Stromal cell of bone marrow (primary cell): ENCODE results near the gene B4GALNT1.
"Not testable (repeated sequence)": the region's sequence is repeated elsewhere in the genome, so short reads cannot be mapped to it uniquely, and the experiment has no call there.

Experiments
- DNase-seq: peaks from one replicate; pipeline ENCODE4 v3.0.0-alpha.2; 2012; ENCODE audit warnings: low read depth

B4GALNT1 gene

DNA sequence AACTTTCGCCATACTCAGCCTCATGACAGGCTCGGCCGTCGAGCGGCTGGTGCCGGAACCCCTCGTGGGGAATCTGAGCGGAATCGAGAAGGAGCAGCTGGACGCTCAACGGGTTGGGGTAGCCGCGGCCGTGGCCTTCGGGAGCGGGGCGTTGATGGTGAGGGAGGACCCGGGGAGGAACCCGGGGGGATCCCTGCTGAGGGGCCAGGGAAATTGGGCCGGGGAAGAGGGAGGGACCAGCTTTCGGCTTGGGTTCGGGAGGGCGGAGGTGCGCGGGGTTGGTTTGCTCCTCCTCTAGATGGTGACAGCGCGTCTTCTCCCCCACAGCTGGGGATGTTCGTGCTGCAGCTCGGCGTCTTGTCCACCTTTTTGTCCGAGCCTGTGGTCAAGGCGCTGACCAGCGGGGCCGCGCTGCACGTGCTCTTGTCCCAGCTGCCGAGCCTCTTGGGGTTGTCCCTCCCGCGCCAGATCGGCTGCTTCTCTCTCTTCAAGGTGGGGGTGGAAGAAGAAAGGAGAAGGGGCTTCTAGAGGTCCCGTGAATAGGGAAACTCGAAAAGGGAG lies 12.0 kb downstream of the B4GALNT1 start:
- no peak for DNase-seq

DNA sequence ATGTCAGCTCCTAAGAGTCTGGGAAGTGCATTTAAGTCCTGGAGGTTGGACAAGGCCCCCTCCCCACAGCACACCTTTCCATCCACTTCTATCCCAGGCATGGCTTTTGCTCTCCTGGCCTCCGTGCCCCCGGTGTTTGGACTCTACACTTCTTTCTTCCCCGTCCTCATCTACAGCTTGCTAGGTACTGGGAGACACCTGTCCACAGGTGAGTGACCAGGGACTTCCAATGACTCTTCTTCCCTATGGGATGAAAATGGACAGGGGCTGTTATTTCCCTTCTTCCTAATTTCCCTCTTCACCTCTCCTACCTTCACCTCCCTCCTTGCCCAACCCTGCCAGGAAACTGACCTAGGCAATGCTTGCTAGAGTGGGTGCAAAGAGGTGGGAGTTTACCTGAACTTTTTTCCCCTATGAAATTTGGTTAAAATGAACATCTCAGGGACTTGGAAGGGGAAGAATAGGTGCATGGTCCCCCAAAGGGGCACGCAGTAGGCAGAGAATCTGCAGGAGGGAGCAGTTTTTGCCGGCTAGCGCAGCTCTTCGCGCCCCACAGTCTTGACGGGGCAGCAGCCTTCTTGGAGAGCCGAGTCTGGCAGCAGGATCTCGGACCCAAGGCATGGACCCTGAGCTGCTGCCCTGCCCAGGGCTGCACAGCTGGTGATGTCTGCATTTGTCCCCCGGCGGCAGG lies 12.6 kb downstream of the B4GALNT1 start:
- no peak for DNase-seq

DNA sequence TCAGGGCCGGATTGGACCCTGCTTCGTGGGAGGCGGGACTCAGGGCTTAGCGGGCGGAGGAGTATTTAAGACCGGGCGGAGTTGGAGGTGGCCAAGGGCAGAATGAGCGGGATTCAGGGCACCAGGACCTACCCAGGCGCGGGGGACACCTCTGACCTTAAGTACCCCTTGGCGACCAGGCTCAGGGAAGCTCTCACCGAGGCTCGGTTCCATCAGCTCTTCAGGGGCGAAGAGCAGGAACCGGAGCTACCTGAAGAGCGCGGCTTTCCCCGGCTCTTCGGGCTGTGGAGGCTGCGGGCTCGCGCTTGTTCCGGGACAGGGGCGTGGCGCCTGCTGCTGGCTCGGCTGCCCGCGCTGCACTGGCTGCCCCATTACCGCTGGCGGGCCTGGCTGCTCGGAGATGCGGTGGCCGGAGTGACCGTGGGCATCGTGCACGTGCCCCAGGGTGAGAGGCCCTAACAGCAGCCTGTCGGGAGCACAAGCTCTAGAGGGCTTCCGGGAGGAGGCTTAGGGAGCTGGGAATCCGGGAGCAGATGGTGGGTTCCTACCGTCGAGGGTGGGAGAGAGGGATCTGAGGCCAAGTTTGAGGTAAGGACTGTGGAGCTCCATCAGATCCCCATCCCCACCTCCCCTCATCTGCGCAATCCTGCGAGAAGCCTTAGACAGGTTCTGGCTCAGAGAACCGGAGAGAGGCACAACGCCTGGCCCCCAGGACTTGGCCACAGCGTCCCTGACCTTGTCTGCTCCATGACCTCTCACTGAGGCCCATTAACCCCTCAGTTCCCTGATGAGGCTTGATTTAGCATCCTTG lies 13.4 kb downstream of the B4GALNT1 start:
- no peak for DNase-seq

DNA sequence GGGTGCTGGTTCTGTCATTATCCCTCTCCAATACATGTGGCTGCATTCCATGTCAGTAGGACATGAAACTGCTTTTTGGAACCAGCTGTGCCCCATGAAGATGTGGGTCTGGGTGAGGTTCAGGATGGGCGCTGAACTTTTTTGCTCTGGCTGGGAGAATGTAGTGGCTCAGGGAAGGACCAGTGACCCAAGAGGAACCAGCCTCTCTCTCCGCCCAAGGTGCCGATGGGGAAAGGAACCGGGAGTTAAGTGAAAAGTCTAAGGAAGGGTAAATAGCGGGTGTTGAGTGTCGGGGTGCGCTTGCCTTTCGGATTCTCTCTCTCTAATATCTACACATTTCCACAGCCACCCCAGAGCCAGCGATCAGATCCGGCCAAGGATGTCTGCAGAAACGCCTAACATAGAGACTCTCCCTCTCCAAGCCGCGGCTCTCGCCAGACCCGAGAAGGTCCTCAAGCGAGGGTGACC lies 14.0 kb downstream of the B4GALNT1 start:
- DNase-seq: no peak

DNA sequence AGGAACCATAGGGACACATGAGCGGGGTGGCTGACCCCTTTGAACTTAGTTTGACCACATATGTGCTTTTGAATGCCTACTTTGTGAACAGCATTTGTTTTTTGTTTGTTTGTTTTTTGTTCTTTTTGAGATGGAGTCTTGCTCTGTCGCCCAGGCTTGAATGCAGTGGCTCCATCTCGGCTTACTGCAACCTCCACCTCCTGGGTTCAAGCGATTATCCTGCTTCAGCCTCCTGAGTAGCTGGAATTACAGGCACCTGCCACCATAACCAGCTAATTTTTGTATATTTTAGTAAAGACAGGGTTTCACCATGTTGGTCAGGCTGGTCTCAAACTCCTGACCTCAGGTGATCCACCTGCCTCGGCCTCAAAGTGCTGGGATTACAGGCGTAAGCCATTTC lies 14.6 kb downstream of the B4GALNT1 start:
- not testable (repeated sequence) for DNase-seq

DNA sequence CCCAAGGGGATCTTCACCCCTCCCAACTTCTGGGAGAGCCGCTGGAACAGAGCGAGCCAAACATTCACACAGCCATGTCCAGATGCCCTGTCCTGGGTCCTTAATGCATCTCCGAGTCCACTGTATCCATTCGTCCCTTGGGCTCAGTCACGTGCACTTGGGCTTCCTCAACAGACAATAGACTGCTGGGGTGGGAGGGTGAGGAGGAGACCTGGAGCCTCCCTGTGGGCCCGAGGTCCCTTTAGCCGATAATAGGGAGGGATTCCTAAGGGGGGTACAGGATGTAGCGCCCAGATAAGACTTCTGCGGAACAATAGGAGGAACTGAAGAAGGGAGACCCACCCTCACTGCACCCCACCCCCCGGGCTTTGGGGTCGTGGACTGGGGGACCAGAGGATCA lies 15.1 kb downstream of the B4GALNT1 start:
- no peak for DNase-seq

DNA sequence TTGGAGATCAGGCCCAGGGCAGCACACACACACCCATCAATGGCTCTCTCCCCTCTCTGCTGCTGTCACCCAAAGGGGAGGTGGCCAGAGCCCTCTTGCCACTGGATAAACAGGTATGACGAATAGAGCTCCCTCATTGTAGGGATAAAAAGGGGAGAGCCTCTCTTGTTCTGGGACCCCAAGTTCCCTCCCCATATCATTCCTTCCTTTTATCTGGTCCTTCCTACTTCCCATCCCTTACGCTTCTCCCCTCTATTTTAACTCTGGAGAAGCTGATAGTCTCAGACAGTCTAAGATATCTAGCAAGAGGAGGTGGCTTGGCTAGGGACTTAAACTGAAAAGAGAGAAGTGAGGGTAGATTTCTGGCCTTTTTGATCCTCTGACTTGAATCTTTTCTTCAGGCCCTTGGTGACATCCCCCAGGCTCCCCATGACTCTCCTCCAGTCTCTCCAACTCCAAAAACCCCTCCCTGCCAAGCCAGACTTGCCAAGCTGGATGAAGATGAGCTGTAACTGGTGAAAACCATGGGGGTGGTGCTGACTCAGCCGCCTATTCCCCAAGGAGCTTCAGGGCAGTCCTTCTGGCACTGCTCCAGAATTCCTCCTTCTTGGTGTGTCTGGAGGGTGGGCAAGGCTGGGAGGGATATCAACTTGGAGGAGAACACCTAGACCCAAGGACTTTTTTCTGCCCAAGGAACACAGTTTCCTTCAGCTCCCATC lies 16.5 kb downstream of the B4GALNT1 start:
- peak; percentile 49 for DNase-seq

DNA sequence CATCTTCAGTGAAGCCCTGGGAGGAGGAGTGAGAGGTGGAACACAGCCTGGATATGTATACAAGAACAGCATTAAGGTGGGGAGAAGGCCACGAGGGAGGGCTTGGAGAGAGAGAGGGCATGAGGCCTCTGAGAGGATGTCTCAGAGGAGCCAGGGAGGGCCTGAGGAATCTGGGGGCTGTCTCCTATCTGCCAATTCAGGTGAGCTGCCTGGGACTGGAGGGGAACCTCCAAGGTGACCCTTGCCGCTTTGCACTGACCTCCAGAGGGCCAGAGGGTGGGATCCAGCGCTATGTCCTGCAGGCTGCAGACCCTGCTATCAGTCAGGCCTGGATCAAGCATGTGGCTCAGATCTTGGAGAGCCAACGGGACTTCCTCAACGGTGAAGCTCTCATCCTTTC lies 17.4 kb downstream of the B4GALNT1 start:
- no peak for DNase-seq

DNA sequence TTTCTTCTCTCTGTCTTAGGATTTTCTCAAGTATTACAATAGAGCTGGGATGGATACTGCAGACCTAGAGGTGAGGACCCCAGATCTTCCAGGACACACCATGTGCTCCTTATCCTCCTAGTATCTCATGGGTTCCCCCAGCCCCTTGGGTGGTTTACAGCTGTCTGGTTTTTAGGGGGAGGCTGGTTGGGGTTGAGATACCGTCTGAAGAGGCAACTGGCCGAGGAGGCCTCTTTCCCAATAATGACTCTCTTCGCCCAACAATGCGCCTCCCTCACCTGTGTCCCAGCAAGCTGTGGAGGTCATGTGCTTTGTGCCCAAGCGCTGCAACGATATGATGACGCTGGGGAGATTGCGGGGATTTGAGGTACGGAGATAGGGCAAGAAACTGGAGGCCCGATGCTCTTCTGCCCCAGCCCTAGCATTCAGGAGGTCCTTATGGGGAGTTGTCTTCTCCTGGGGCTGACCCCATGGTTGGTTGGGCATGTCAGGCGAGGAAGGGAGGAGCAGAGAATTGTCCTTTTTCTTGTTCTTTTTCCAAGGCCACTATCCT lies 18.0 kb downstream of the B4GALNT1 start:
- no peak for DNase-seq

DNA sequence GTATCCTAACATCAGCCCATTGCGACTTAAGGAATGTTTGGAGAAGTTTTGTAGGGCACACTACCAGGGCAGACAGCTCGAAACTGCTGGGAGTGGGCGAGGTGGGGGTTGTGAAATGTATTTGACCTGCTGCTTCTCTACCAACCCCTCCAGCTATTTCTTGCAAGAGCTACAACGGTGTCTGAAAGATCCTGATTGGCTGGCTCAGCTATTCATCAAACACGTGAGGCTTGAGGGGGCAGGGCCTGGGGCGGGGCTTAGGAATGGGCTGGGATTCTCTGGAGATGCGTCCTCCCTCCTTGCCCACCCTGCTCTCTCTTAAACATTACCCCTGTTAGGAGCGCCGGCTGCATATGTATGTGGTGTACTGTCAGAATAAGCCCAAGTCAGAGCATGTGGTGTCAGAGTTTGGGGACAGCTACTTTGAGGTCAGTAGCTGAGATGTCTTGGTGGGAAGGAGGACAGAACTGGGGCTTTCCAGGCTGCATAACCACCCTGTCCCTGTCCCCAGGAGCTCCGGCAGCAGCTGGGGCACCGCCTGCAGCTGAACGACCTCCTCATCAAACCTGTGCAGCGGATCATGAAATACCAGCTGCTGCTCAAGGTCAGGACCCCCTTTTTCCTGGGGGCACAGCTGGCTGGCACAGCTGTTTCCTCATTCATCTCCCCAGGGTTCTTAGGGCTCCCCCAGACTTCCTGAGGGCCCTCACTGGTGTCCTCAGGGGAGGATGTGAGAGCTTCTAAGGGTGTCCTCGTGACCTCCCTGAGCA lies 18.6 kb downstream of the B4GALNT1 start:
- DNase-seq: no peak

DNA sequence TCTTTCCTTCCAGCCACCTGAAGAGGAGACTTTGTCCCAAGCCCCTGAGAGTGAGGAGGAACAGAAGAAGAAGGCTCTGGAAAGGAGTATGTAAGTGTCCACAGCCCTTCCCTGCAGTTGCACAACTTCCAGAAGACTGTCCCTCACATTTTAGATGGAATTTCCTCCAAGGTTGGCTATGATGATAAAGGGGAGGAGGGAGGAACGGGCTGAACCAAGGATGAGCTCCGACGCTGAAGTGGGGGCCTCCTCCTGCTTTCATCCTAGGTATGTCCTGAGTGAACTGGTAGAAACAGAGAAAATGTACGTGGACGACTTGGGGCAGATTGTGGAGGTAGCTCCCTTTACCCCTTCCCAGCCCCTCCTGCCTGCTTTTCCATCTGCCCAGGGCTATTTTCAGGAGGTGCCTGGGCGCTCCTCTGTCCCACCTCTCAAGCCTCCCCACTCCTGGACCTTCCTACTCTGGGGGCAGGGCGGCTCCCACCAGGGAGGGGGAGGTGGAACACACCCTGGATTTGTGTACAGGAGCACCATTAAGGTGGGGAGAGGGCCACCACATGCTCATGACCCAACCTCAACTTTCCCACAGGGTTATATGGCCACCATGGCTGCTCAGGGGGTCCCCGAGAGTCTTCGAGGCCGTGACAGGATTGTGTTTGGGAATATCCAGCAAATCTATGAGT lies 19.4 kb downstream of the B4GALNT1 start:
- no peak for DNase-seq

DNA sequence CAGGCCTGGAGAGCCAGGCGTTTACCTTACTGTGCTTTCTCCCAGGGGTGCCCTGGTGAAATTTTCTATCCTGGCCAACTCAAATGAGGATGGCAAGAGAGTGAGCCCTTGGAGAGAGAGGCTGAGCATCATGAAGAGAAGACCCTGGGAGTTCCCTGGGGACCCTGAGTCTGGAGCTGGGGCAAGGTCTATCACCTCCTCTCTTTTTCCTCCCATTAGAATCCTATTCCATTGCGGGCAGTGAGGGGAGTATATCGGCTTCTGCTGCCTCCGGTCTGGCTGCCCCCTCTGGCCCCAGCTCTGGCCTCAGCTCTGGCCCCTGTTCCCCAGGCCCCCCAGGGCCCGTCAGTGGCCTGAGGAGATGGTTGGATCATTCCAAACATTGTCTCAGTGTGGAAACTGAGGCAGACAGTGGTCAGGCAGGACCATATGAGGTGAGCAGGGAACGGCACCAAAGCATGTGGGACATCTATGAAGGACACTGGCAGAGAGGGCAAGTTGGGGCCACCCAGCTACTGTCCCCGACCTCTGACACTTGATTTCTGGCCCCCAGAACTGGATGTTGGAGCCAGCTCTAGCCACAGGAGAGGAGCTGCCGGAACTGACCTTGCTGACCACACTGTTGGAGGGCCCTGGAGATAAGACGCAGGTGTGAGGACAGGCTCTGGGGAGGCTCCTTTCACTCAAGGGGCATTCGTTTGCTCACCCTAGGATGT lies 20.1 kb downstream of the B4GALNT1 start:
- DNase-seq: no peak

DNA sequence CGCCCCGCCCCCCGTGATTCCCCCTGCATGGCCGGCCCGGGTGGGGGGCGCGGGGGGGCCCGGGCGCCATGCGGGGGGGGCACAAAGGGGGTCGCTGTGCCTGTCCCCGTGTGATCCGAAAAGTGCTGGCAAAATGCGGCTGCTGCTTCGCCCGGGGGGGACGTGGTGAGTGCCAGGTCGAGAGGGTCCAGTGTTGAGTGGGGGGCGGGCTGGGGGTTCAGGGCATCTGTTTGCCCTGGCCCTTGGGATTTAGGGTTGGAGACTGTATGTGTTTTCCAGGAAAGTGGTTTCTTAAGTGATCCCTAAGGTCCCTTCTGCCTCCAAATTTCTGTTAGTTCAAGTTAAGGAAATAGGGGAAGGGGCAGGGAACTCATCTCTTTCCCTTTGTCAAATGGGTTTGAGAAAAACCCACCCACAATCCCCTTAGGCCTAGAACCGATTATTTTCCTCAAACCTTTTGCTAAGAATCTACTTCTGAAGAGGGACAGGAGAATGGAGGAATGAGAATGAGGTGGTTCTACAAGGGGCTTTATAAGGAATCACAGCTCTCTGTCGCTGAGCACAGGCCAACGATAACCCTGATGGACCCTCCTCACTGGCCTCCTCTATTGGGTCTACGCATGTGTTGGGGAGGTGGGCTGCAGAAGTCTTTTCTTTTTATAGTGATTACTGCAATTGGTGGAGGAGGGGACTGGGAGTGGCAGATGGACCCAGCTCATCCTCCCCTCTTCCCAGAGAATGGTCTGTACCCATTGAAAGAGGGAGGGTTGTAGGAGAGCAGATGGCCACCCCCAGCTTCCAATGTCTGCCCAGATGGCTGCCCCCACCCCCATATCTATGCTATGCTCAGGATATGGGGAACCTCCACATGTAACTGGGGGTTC lies 20.9 kb downstream of the B4GALNT1 start:
- DNase-seq: no peak

DNA sequence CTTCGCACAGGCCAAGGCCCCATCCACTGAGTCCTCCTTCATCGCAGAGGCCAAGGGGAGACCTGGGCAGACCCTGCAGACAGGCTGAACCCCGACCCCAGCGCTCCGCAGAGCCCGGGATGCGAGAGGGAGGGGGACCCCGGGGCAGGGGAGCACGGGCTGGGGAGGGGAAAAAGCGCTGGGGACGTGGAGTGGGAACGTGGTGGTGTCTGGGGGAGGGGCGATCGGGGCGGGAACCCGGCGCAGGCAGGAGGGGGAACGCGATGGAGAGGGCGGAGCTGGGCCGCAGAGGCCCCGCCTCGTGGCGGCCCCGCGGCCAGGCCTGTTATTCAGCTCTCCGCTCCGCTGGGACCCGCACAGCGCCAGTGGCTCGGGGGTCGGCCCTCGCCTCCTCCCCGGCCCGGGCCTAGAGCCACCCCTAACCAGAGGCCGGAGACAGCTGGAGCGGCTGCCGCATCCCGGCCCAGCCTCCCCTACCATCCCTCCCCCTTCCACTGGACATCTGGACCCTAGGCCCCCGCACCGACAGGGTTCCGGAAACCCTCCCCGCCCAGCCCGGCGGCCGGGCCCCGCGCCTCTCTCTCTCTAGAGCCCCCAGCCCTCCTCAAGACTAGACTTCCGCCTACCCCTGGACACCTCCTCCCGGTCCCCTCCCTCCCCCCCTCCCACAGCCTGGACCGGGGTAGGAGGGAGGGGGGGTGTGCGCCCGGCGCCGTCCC lies 21.7 kb downstream of the B4GALNT1 start, which contains the start of gene ARHGEF25:
Gene ARHGEF25 (plus strand): TSS at position 328 of the 719 bp plus-strand sequence. CDS start 460 bp downstream, outside the sequence.
- no peak for DNase-seq

DNA sequence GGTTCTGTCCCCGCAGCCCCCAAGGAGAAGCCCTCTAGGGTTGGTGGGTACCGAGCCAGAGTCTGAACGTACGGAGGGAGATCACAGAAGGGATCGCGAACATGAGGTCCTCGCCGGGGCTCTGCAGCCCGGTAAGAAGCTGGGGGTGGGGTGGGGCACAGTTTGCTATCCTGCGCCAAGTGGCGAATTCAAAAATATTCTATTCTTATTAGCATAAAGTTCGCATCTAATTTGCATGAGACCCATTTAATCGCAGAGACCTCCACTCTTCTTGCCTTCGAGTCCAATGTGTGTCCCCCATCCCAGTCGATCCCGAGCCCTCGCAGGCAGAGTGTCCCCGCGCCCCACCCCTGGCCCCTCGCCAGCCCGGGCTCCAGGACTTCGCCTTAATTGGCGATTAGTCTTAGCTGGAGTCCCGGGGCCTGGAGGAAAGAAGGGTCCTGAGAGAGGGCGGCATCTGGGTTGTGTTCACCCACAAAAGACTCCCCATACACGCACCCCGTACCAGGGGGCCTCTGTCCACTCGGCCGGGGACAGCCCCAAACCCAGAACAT lies 22.4 kb downstream of the B4GALNT1 start:
- no peak for DNase-seq

DNA sequence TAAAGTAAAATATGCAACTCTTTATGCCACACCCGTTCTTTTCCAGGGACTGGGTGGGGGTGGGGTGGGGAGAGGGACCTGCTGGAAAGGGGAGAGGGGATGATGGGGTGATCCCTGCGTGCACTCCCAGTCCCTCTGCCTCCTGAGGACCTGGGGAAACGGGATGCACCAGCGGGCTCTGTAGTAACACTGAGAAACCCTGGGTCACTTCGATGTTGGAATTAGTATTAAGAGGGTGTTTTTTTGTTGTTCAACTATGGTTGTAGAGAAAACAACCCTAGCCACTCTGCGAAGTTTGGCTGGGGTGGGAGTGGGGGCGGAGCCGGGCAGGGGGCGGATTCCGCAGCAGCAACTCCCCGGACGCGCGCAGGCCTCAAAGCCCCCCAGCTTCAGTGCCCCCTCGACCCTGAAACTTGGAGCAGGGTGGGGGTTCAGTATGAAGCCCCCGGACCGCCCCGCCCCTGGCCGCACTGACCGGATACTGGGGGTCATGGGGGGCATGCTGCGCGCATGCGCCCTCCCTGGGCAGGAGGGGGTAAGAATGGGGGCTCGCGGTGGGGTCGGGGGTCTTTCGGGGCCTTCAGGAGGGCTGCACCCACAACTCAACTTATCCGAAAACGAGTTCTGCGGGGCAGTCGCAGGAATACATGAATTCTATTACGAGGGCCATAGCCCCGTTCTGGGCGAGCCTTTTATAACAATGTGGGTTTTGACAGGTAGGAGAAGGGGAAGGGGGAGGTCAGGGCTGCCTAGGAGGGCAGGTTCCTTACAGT lies 23.0 kb downstream of the B4GALNT1 start:
- DNase-seq: no peak

DNA sequence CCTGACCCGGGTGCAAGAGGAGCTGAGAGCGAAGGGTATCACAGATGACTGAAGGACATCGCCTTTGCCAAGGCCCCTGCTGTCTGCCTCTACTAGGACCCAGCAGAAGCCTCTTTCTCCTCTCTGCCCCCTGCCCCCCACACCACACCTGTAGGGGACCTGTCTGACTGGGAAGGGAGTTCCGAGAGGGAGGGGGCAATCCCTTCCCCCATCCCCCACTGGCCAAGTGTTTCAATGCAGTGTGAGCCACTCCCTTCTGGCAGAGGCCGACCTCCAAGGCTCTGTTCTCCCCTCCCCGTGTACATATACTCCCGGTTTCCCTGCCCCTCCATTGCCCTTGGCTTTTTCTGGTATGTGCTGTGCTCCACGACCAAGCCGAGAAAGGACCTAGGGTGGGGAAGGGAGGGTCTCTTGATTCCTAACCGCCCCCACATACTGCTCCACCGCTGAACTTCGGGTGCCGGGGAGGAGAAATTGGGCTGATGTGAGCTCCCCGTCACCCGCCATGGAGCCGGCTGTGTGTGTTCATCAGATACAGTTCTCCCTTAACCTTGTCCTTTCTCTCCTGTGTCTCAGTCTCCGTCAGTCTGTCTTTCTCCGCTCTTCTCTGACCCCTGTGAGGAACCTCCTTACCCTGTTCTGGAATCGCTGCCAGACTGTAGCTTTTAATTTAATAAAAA lies 23.8 kb downstream of the B4GALNT1 start:
- no peak for DNase-seq
